Thoracic aorta (tissue), 2 donors: ENCODE measurements around the gene C19orf18. TPM values are rescaled to one million over a fixed set of nuclear protein-coding genes. Genes with fewer than 3 reads are reported as not detected.

ENCODE experiments used
- ATAC-seq: fragments of 150-250 bp; one replicate; pipeline ENCODE4 v1.8.0; 2017; ENCODE audit warnings: low read depth; ENCODE audit not compliant: insufficient number of reproducible peaks, low FRiP score
- DNase-seq: peaks from one replicate; pipeline ENCODE4 v3.0.0-alpha.2; 2020; ENCODE audit warnings: low spot score
- H3K27ac ChIP-seq, 2 donors: fragments of 200-600 bp; sonication (generic); 1 replicate in 1 of 2; 2 replicates in 1 of 2; pipeline ENCODE4 v1.5.1; 2016; ENCODE audit warnings: mild to moderate bottlenecking in 2 of 2, moderate library complexity in 2 of 2
- H3K27me3 ChIP-seq: fragments of 200-600 bp; sonication (generic); replicated peaks from 2 replicates; pipeline ENCODE4 v1.6.0; 2016; ENCODE audit warnings: mild to moderate bottlenecking; ENCODE audit not compliant: insufficient read depth
- H3K36me3 ChIP-seq: fragments of 200-600 bp; sonication (generic); one replicate; pipeline ENCODE4 v1.5.1; 2016
- H3K4me1 ChIP-seq, 2 donors: fragments of 200-600 bp; sonication (generic); 1 replicate in 1 of 2; 2 replicates in 1 of 2; pipeline versions ENCODE4 v1.5.1 to v1.6.0; 2016; ENCODE audit warnings: low read depth in 2 of 2, mild to moderate bottlenecking in 1 of 2; ENCODE audit not compliant: control insufficient read depth in 1 of 2
- H3K4me3 ChIP-seq: fragments of 200-600 bp; sonication (generic); 2 replicates; pipeline ENCODE4 v1.5.1; 2016; ENCODE audit warnings: mild to moderate bottlenecking
- H3K9me3 ChIP-seq: fragments of 200-600 bp; sonication (generic); 2 replicates; pipeline ENCODE4 v1.5.1; 2016
- total RNA-seq, 2 donors: library from RNA; depleted of rRNA; stranded (reverse); fragments of >200 nt; gene quantifications; one replicate each; pipeline versions ENCODE4 v1.1.0 to v1.2.3, GENCODE V29; 2016
- TF ChIP-seq, protein P1 (sequence below): fragments of 200-600 bp; sonication (generic); IDR thresholded peaks from one replicate; pipeline ENCODE4 v1.5.1; 2019; ENCODE audit warnings: antibody characterized with exemption

C19orf18 gene
- total RNA-seq, 2 donors from 2014 or later: not detected

DNA sequence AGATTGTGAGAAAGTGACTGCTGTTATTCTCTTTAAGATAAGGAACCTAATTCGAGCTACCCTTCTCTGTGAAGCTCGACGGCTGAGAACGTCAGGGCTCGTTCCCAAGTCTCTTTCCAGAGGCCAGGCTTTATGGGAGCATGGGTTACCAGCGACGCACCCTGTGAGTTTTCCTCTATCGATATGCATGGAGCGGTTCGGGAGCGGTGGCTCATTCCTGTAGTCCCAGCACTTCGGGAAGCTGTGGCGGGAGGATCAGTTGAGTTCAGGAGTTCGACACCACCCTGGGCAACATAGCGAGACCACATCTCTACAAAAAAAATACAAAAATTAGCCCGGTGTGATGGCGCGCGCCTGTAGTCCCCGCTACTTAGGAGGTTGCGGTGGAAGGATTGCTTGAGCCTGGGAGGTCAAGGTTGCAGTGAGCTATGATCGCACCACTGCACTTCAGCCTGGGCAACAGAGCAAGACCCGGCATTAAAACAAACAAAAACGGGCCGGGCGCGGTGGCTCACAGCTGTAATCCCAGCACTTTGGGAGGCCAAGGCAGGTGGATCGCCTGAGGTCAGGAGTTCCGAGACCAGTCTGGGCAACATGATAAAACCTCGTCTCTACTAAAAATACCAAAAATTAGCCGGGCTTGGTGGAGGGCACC is 29.0 kb upstream of the C19orf18 start:
- DNase-seq (no peak), ATAC-seq (no peak)
- H3K4me1 ChIP-seq: peaks cover 3 to 22% of the 10 kb centered on the region in 2 donors
- H3K36me3 ChIP-seq: peaks cover 33% of the 10 kb centered on the region
- TF ChIP-seq, protein P1, sequence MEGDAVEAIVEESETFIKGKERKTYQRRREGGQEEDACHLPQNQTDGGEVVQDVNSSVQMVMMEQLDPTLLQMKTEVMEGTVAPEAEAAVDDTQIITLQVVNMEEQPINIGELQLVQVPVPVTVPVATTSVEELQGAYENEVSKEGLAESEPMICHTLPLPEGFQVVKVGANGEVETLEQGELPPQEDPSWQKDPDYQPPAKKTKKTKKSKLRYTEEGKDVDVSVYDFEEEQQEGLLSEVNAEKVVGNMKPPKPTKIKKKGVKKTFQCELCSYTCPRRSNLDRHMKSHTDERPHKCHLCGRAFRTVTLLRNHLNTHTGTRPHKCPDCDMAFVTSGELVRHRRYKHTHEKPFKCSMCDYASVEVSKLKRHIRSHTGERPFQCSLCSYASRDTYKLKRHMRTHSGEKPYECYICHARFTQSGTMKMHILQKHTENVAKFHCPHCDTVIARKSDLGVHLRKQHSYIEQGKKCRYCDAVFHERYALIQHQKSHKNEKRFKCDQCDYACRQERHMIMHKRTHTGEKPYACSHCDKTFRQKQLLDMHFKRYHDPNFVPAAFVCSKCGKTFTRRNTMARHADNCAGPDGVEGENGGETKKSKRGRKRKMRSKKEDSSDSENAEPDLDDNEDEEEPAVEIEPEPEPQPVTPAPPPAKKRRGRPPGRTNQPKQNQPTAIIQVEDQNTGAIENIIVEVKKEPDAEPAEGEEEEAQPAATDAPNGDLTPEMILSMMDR: no peak
- peaks cover 52% of the 10 kb centered on the region for H3K9me3 ChIP-seq
- H3K4me3 ChIP-seq: peak overlapping the region; percentile 89
- H3K27me3 ChIP-seq: no peaks in the 10 kb centered on the region
- H3K27ac ChIP-seq: peak overlapping the region; percentile 73 to 82

DNA sequence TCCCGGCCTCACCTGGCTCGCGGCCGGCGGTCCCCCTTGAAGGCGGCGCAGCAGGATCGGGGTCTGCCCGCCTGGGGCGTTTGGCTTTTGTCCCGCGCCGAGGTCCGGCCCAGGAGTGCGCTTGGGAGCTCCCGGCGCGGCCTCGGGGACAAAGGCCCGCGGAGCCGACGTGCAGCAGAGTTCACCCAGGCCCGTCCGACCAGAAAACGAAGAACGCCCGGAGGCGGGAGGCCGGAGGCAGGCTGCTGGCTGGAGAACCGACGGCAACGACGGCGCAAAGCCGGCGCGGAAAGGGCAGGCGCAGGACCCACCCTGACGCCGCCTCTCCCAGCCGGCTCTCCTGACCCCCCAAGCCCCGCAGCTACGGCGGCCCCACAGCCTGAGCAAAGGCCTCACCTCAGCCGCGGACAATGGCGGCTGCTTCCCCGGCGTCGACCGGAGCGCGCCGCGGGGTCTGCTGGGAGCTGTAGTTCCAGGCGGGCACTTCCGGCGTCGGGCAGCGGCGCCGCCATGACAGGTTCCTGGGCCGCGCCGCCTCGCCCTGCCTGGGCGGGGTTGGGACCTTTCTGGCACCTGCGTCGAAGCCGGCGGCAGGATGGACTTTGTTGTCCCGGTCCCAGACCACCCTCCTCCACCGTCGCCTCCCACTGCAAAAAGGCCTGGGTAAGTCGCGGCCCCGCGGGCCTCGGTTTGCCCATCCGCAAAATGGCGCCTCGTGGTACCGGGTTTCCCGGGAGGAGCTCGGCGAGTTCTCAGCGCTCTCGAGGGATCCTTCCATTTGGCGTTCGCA is 28.2 kb upstream of the C19orf18 start, which contains the start of gene ZNF606:
TSS of gene ZNF606 (minus strand) at position 437 of the 790 bp plus-strand sequence. CDS start 1,501 bp downstream, outside the sequence.
- Histone ChIP-seq H3K4me3 (peak within 1 kb of the TSS; percentile 89), H3K36me3 (peaks cover 33% of the 10 kb centered on the region), H3K9me3 (peaks cover 51% of the 10 kb centered on the region), H3K4me1 (peaks cover 3 to 22% of the 10 kb centered on the region in 2 donors), H3K27me3 (no peaks in the 10 kb centered on the region), H3K27ac (peak within 1 kb of the TSS; percentile 73 to 82)
- peak; percentile 80 for ATAC-seq
- TF ChIP-seq, protein P1: no peak
- DNase-seq: peak; percentile 33

DNA sequence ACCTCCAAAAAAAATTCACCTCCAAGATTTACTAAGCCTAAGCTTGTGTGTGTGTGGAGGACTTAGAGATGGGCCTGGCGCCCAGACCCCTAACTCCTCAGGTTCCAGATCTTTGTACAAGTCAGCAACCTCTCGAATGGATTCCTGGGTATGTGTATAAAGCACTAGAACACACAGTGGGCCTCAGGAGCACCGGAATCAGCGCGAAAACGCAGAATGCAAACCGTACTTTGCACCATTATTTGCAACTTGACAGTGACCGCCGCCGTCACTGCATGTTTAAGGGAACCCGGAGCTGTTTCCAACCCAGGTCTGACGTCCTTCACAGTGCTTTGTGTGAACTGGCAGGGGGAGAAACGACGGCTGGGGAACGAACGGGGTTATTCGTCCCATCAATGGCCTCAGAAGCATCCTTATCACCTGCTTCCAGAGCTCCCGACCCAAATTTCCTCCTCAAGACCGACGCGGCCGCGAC is 27.6 kb upstream of the C19orf18 start:
- Histone ChIP-seq H3K27ac (peak overlapping the region; percentile 73 to 82), H3K4me3 (peak overlapping the region; percentile 89), H3K4me1 (peaks cover 3 to 22% of the 10 kb centered on the region in 2 donors), H3K9me3 (peaks cover 48% of the 10 kb centered on the region), H3K27me3 (no peaks in the 10 kb centered on the region), H3K36me3 (peaks cover 37% of the 10 kb centered on the region)
- TF ChIP-seq, protein P1: no peak
- DNase-seq (no peak), ATAC-seq (no peak)

DNA sequence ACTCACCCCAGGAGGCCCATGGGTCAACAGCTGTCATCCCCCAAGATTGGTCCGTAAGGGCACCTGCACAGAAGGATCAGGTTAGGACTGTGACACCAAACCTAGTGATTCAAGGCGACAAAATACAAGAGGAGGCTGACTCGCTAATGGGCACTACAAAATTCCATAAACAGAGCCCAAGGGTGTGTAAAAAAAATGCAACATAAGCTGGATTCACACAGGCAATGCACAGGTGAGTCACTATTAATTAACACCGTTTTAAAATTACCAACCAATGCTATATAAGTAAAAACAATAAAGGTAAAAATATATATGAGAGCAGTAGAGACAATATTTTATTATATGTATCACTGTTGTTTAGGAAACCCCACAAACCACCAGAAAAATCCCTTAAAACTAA is 26.3 kb upstream of the C19orf18 start:
- TF ChIP-seq, protein P1: no peak
- Histone ChIP-seq H3K36me3 (peaks cover 36% of the 10 kb centered on the region), H3K4me1 (peaks cover 3 to 22% of the 10 kb centered on the region in 2 donors), H3K27ac (no peak overlapping the region), H3K4me3 (no peak overlapping the region), H3K9me3 (peaks cover 41% of the 10 kb centered on the region), H3K27me3 (no peaks in the 10 kb centered on the region)
- no peak for ATAC-seq
- no peak for DNase-seq

DNA sequence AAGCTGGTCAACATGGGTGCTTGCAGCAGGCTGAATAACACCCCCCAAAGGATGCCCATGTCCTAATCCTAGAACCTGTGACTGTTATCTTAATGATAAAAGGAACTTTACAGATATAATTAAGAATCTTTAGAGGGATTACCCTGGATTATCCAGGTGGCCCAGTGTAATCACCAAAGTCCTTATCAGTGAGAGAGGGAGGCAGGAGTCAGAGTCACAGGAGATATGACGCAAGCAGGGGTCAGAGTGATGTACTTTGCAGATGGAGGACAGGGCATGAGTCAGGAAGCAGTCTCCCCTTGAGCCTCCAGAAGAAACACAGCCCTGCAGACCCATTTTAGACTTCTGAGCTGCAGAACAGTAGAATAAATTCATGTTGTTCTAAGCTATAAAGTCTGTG is 18.5 kb upstream of the C19orf18 start:
- Histone ChIP-seq H3K9me3 (peaks cover 84% of the 10 kb centered on the region), H3K27ac (no peak overlapping the region), H3K36me3 (peaks cover 44% of the 10 kb centered on the region)

More for the DNA sequence above, 18.5 kb upstream of the C19orf18 start:
- no peak overlapping the region for H3K4me3 ChIP-seq
- DNase-seq (no peak), ATAC-seq (no peak)
- H3K27me3 ChIP-seq: no peaks in the 10 kb centered on the region
- no peaks in the 10 kb centered on the region for H3K4me1 ChIP-seq
- TF ChIP-seq, protein P1: no peak
